Right lobe of liver (tissue), 4 donors: Measurements from ENCODE around the gene HIP1.

ENCODE experiments used
- CTCF ChIP-seq, 4 donors: fragments of 200-600 bp in 3 of 4; fragments of 450-650 bp in 1 of 4; IDR thresholded peaks; one replicate each; pipeline versions ENCODE4 v1.5.1 to v1.8.0; 2016 to 2022; ENCODE audit warnings: antibody characterized with exemption in 4 of 4, mild to moderate bottlenecking in 2 of 4
- POLR2A ChIP-seq: fragments of 450-650 bp; IDR thresholded peaks from one replicate; pipeline ENCODE4 v1.6.1; 2017; ENCODE audit warnings: antibody characterized with exemption, mild to moderate bottlenecking
- donor health status: DM: no; HTN: no; CAD: no.
- donor health status: DM: no; HTN: no; CAD: no.
- donor health status: DM: no; HTN: yes; CAD: no.

GRCh38 chr7:75595766-75596165, 143.0 kb downstream of the HIP1 start:
- no peak for TF ChIP-seq POLR2A
- TF ChIP-seq CTCF (IDR thresholded peaks at IDR 0.05) = no peak
